Measurements from ENCODE around the gene PDGFRB. TPM values are rescaled to one million over a fixed set of nuclear protein-coding genes. Genes with fewer than 3 reads are reported as not detected.

The PDGFRB gene
- total and polyA plus RNA-seq, 2 of the 8 experiments (the other 6 are each of a cell fraction or from before 2014, with no cell fraction given), result 4.2 to 13.7 TPM

GRCh38 chr5:150125334-150125733 lies 30.3 kb downstream of the PDGFRB start (continued):
- no peak for TF ChIP-seq POLR2AphosphoS5 (IDR thresholded peaks at IDR 0.05; ENCODE audit: low read depth, low read length)
- TF ChIP-seq GTF2F1 (IDR thresholded peaks at IDR 0.05; ENCODE audit: borderline replicate concordance, low read depth, low read length), result no peak
- no peak for TF ChIP-seq RFX5 (IDR thresholded peaks at IDR 0.05; ENCODE audit: borderline replicate concordance, low read depth, low read length)

Data from H1 (cell line).